Spleen (tissue), 11 donors: ENCODE measurements around the gene MRPS11. TPM values are rescaled to one million over a fixed set of nuclear protein-coding genes. Genes with fewer than 3 reads are reported as not detected.
"Not testable (repeated sequence)": the region's sequence is repeated elsewhere in the genome, so short reads cannot be mapped to it uniquely, and the experiment has no call there.

ENCODE experiments used
- DNase-seq: peaks from one replicate; pipeline ENCODE4 v3.0.0-alpha.2; 2020
- H3K27ac ChIP-seq, 8 donors: fragments of 200-600 bp; sonication (generic) in 7 of 8; 1 replicate in 4 of 8; 2 replicates in 4 of 8; pipeline versions ENCODE4 v1.5.0 to v1.8.0; 2016 to 2021; ENCODE audit warnings: inconsistent platforms in 4 of 8, mild to moderate bottlenecking in 4 of 8, moderate library complexity in 1 of 8
- H3K27me3 ChIP-seq, 7 donors: fragments of 200-600 bp; sonication (generic) in 6 of 7; replicated peaks in 1 of 7; 1 replicate in 4 of 7; 2 replicates in 3 of 7; pipeline versions ENCODE4 v1.5.0 to v1.8.0; 2016 to 2021; ENCODE audit warnings: inconsistent platforms in 3 of 7, mild to moderate bottlenecking in 1 of 7
- H3K36me3 ChIP-seq, 6 donors: fragments of 200-600 bp; sonication (generic) in 5 of 6; 1 replicate in 4 of 6; 2 replicates in 2 of 6; pipeline versions ENCODE4 v1.5.0 to v1.8.0; 2016 to 2021; ENCODE audit warnings: inconsistent platforms in 2 of 6
- H3K4me1 ChIP-seq, 6 donors: fragments of 200-600 bp; sonication (generic) in 5 of 6; 1 replicate in 3 of 6; 2 replicates in 3 of 6; pipeline versions ENCODE4 v1.5.0 to v1.8.0; 2016 to 2021; ENCODE audit warnings: inconsistent platforms in 3 of 6
- H3K4me3 ChIP-seq, 8 donors: fragments of 200-600 bp; sonication (generic) in 7 of 8; 1 replicate in 4 of 8; 2 replicates in 4 of 8; pipeline versions ENCODE4 v1.5.0 to v1.8.0; 2016 to 2021; ENCODE audit warnings: inconsistent platforms in 4 of 8, mild to moderate bottlenecking in 4 of 8, moderate library complexity in 2 of 8
- H3K9me3 ChIP-seq, 8 donors: fragments of 200-600 bp; sonication (generic) in 7 of 8; 1 replicate in 4 of 8; 2 replicates in 4 of 8; pipeline versions ENCODE4 v1.5.0 to v1.8.0; 2016 to 2021; ENCODE audit warnings: inconsistent platforms in 4 of 8
- CTCF ChIP-seq, 11 experiments: fragments of 200-600 bp in 7 of 11; fragments of 450-650 bp in 4 of 11; sonication (generic) in 4 of 11; IDR thresholded peaks in 8 of 11; conservative IDR thresholded peaks in 3 of 11; 1 replicate in 7 of 11; 2 replicates in 4 of 11; pipeline versions ENCODE4 v1.4.0 to v1.8.0; 2016 to 2021; ENCODE audit warnings: antibody characterized with exemption in 11 of 11, inconsistent platforms in 4 of 11, mild to moderate bottlenecking in 1 of 11
- POLR2A ChIP-seq, 3 donors: fragments of 450-650 bp; IDR thresholded peaks; one replicate each; pipeline ENCODE4 v1.5.1; 2017; ENCODE audit warnings: antibody characterized with exemption in 3 of 3, mild to moderate bottlenecking in 1 of 3
- POLR2AphosphoS5 ChIP-seq, 3 donors: sonication (generic); formaldehyde crosslinking; IDR thresholded peaks; one replicate each; pipeline ENCODE4 v1.5.1; 2017; ENCODE audit warnings: antibody characterized with exemption in 3 of 3
- WGBS, 5 donors: extraction: QIAGEN DNeasy Blood & Tissue Kit in 3 of 5; methylation state at CpG; one replicate each; pipeline versions ENCODE4 v1.1.5 to v1.1.7; 2013 to 2018; 5-methylcytosine and 5-hydroxymethylcytosine counted together
- intact Hi-C: fragments of 100-400 bp; cut with DNase I; formaldehyde crosslinking; loops from one replicate; pipeline ENCODE4 v1.15.0; 2023; ENCODE audit warnings: low total_unique reads
- polyA plus RNA-seq, 3 donors: library from polyadenylated mRNA; stranded (reverse); fragments of 200-250 nt; gene quantifications; one replicate each; pipeline ENCODE4 v1.2.1, GENCODE V29; 2013
- total RNA-seq, 7 donors: library from RNA; depleted of rRNA in 3 of 7; stranded (reverse); fragments of >200 nt in 3 of 7; fragmentation: NEBNext Ultra II Directional in 4 of 7; extraction: Animal tissue kit (Norgen Biotek cat#: 25700) in 4 of 7; gene quantifications; one replicate each; pipeline versions ENCODE4 v1.1.0 to v1.2.1, GENCODE V29; 2016 to 2021
- donor health status: healthy with polysubstance abuse.
- donor health status: DM: no; HTN: no; CAD: no; lungs with moderate emphysema.
- donor health status: DM: no; HTN: no; CAD: no.
- donor health status: Bipolar disorder and iron deficiency.
- donor health status: healthy.
- donor health status: DM: no; HTN: no; CAD: no.
- donor health status: DM: yes; HTN: yes; CAD: no.

The MRPS11 gene
- total and polyA plus RNA-seq, 10 donors, result 24.6 to 42.2 (median 33.4) TPM

DNA sequence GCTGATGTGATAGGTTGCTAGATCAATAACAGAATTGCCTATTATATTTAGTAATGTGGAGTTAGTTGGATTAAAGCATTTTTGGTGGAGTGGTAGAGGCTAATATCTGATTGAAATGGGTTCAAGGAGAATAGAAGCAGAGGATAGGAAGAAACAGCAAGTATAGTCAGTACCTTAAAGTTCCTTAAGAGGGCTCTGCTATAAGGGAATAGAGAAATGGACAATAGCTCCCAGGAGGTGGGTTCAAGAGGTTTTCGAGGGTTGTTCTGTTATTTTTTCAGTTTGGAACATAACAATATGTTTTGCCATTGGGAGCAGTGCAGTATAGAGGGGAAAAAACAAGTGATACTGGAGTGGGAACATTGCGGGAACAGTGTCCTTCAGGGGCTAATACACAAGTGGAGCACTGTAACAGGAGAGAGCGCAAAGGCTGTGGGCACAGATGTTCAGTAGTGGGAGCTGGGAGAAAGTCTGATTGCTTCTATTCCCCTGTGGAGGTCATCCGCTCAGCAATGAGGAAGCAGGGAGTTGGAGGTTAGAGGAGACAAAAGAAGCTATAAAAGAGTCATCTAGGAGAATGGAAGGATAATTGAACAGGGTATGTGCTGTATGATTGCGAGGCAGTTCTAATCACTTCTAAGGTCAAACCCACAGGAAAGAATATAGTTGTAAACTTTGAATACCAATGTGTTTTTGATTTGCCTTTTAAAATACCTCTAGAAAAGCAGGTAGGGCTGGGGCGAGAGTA, 3.3 kb downstream of the MRPS11 start:
- Histone ChIP-seq H3K27me3 (no peaks in the 10 kb centered on the region), H3K27ac (no peak overlapping the region), H3K4me3 (no peak overlapping the region), H3K36me3 (peaks cover 0 to 66% (median 42%) of the 10 kb centered on the region in 6 donors), H3K4me1 (peaks cover 24 to 51% (median 32%) of the 10 kb centered on the region in 6 donors), H3K9me3 (no peaks in the 10 kb centered on the region)
- intact Hi-C loops, result no loop called here
- DNase-seq, result no peak
- 93 to 97% (median 95%) methylated on average over 6 of the region's 6 CpGs for WGBS, 5 donors
- TF ChIP-seq CTCF (IDR thresholded peaks at IDR 0.05 in 8 of 11, conservative IDR thresholded peaks at IDR 0.05 in 3 of 11), result no peak
- TF ChIP-seq POLR2A (IDR thresholded peaks at IDR 0.05), result no peak
- TF ChIP-seq POLR2AphosphoS5 (IDR thresholded peaks at IDR 0.05), result no peak

DNA sequence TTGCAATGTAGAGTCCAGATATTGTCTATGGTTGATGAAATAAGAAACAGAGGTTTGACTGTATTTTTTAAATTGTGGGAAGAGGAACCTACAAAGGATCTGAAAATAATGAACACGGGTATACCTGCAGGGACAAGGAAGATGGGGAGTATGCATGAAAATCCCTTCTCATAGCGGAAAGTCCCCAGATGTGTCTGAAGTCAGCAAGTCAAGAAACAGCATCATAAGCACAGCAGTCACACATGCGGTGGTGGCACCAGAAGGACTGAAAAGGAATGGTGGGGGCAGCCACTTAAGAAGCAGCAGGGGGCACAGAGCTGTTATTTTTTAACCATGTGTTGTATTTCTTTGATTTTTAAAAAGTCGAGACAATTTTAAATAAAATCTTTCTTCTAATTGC, 4.7 kb downstream of the MRPS11 start:
- WGBS, 5 donors, result 70 to 87% (median 78%) methylated on average over 4 of the region's 4 CpGs
- intact Hi-C loops, result no loop called here
- H3K9me3 ChIP-seq, result no peaks in the 10 kb centered on the region
- DNase-seq, result no peak
- H3K36me3 ChIP-seq, result peaks cover 0 to 81% (median 55%) of the 10 kb centered on the region in 6 donors
- H3K4me1 ChIP-seq, result peaks cover 14 to 40% (median 24%) of the 10 kb centered on the region in 6 donors
- TF ChIP-seq POLR2AphosphoS5 (IDR thresholded peaks at IDR 0.05) (no peak), CTCF (IDR thresholded peaks at IDR 0.05 in 8 of 11, conservative IDR thresholded peaks at IDR 0.05 in 3 of 11) (no peak)
- no peak overlapping the region for H3K27ac ChIP-seq
- no peak overlapping the region for H3K4me3 ChIP-seq
- no peaks in the 10 kb centered on the region for H3K27me3 ChIP-seq

GRCh38 chr15:88473661-88474293, 6.3 kb downstream of the MRPS11 start:
- H3K4me3 ChIP-seq, DNase-seq, intact Hi-C loops, H3K9me3 ChIP-seq, H3K27ac ChIP-seq, H3K27me3 ChIP-seq: not testable (repeated sequence)
- H3K4me1 ChIP-seq, result peaks cover 5 to 29% (median 14%) of the 10 kb centered on the region in 6 donors
- WGBS, 5 donors, result 94 to 99% (median 97%) methylated on average over 4 of the region's 4 CpGs
- H3K36me3 ChIP-seq, result peaks cover 0 to 96% (median 69%) of the 10 kb centered on the region in 6 donors

GRCh38 chr15:88476635-88477060, 9.1 kb downstream of the MRPS11 start:
- intact Hi-C loops, result no loop called here
- no peak for DNase-seq

More at GRCh38 chr15:88476635-88477060, 9.1 kb downstream of the MRPS11 start:
- peaks cover 0 to 6% (median 0%) of the 10 kb centered on the region in 6 donors for H3K4me1 ChIP-seq
- no peaks in the 10 kb centered on the region for H3K9me3 ChIP-seq
- no peaks in the 10 kb centered on the region for H3K27me3 ChIP-seq
- H3K4me3 ChIP-seq, result no peak overlapping the region
- TF ChIP-seq POLR2A (IDR thresholded peaks at IDR 0.05) (no peak), CTCF (IDR thresholded peaks at IDR 0.05 in 8 of 11, conservative IDR thresholded peaks at IDR 0.05 in 3 of 11) (peak in 7 of 11 experiments; percentile 19 to 50 (median 23)), POLR2AphosphoS5 (IDR thresholded peaks at IDR 0.05) (no peak)
- H3K36me3 ChIP-seq, result peaks cover 0 to 96% (median 81%) of the 10 kb centered on the region in 6 donors
- no peak overlapping the region for H3K27ac ChIP-seq
- WGBS, 5 donors, result 66 to 80% (median 77%) methylated on average over 8 of the region's 8 CpGs
